CD14-positive monocyte (primary cell): ENCODE results near the gene CPLANE2. TPM values are rescaled to one million over a fixed set of nuclear protein-coding genes. Genes with fewer than 3 reads are reported as not detected.
A peak's percentile ranks its signal among the peaks of the same experiment; 100 is the strongest.

Source experiments
- DNase-seq, 3 donors: peaks; one replicate each; pipeline ENCODE4 v3.0.0-alpha.2; 2011 to 2022
- H2AFZ ChIP-seq: 2 replicates; pipeline ENCODE4 v1.6.0; 2012; ENCODE audit warnings: mild to moderate bottlenecking, low read depth, low read length, inconsistent platforms; ENCODE audit not compliant: insufficient read depth, poor library complexity, severe bottlenecking
- H3K27ac ChIP-seq, 2 donors: 1 replicate in 1 of 2; 2 replicates in 1 of 2; pipeline ENCODE4 v1.5.1; 2012 to 2013; ENCODE audit warnings: low read length in 2 of 2, control low read depth in 1 of 2, inconsistent platforms in 1 of 2, low read depth in 1 of 2, mild to moderate bottlenecking in 1 of 2
- H3K27me3 ChIP-seq, 2 donors: one replicate each; pipeline versions ENCODE4 v1.6.0 to v1.6.1; 2011 to 2013; ENCODE audit warnings: low read length in 2 of 2; ENCODE audit not compliant: control insufficient read depth in 2 of 2, insufficient read depth in 2 of 2
- H3K36me3 ChIP-seq, 2 donors: replicated peaks in 1 of 2; 1 replicate in 1 of 2; 2 replicates in 1 of 2; pipeline versions ENCODE4 v1.5.1 to v1.6.1; 2012 to 2013; ENCODE audit warnings: low read length in 2 of 2, control low read depth in 1 of 2, inconsistent platforms in 1 of 2, mild to moderate bottlenecking in 1 of 2; ENCODE audit not compliant: insufficient read depth in 2 of 2, control insufficient read depth in 1 of 2
- H3K4me1 ChIP-seq, 2 donors: 1 replicate in 1 of 2; 2 replicates in 1 of 2; pipeline versions ENCODE4 v1.5.1 to v1.6.1; 2012 to 2013; ENCODE audit warnings: low read length in 2 of 2, control low read depth in 1 of 2, inconsistent platforms in 1 of 2, mild to moderate bottlenecking in 1 of 2, moderate library complexity in 1 of 2; ENCODE audit not compliant: insufficient read depth in 2 of 2, control insufficient read depth in 1 of 2
- H3K4me2 ChIP-seq: replicated peaks from 2 replicates; pipeline ENCODE3; 2012; ENCODE audit warnings: low read length, moderate library complexity, mild to moderate bottlenecking; ENCODE audit not compliant: poor library complexity, severe bottlenecking; ENCODE audit errors: extremely low read depth
- H3K4me3 ChIP-seq, 3 experiments: fragments of 200-600 bp in 1 of 3; sonication (generic) in 1 of 3; replicated peaks in 1 of 3; 1 replicate in 2 of 3; 2 replicates in 1 of 3; pipeline ENCODE4 v1.5.1; 2011 to 2013; ENCODE audit warnings: low read length in 3 of 3, mild to moderate bottlenecking in 3 of 3, control low read depth in 2 of 3, low read depth in 2 of 3, inconsistent platforms in 1 of 3, moderate library complexity in 1 of 3
- H3K79me2 ChIP-seq: 2 replicates; pipeline ENCODE4 v1.6.0; 2012; ENCODE audit warnings: mild to moderate bottlenecking, control low read depth, inconsistent platforms, low read length, moderate library complexity; ENCODE audit not compliant: insufficient read depth
- H3K9ac ChIP-seq: 2 replicates; pipeline ENCODE4 v1.6.0; 2017; ENCODE audit warnings: low read length, mild to moderate bottlenecking; ENCODE audit not compliant: insufficient read depth, poor library complexity, severe bottlenecking
- H3K9me3 ChIP-seq, 2 donors: replicated peaks in 1 of 2; 1 replicate in 1 of 2; 2 replicates in 1 of 2; pipeline versions ENCODE4 v1.5.1 to v1.6.1; 2012 to 2013; ENCODE audit warnings: low read length in 2 of 2, control low read depth in 1 of 2; ENCODE audit not compliant: control insufficient read depth in 1 of 2, insufficient read depth in 1 of 2
- H4K20me1 ChIP-seq: 2 replicates; pipeline ENCODE4 v1.6.0; 2012; ENCODE audit warnings: mild to moderate bottlenecking, low read length, control low read depth, moderate library complexity; ENCODE audit not compliant: insufficient read depth
- H3K27ac Mint-ChIP-seq, 7 donors: one replicate each; pipeline ENCODE4 v1.8.0; 2020; ENCODE audit warnings: mild to moderate bottlenecking in 7 of 7, mixed read lengths in 7 of 7, moderate library complexity in 6 of 7, inconsistent platforms in 2 of 7
- H3K27me3 Mint-ChIP-seq, 3 donors: one replicate each; pipeline ENCODE4 v1.8.0; 2021 to 2022; ENCODE audit warnings: low read depth in 3 of 3, mild to moderate bottlenecking in 3 of 3, mixed read lengths in 3 of 3, moderate library complexity in 3 of 3, inconsistent platforms in 1 of 3
- H3K36me3 Mint-ChIP-seq, 2 donors: one replicate each; pipeline ENCODE4 v1.8.0; 2020; ENCODE audit warnings: mixed read lengths in 2 of 2, inconsistent platforms in 1 of 2, mild to moderate bottlenecking in 1 of 2
- H3K4me1 Mint-ChIP-seq: one replicate; pipeline ENCODE4 v1.8.0; 2020; ENCODE audit warnings: mild to moderate bottlenecking, mixed read lengths
- H3K4me3 Mint-ChIP-seq, 2 donors: one replicate each; pipeline ENCODE4 v1.8.0; 2020; ENCODE audit warnings: mild to moderate bottlenecking in 2 of 2, mixed read lengths in 2 of 2, moderate library complexity in 1 of 2
- H3K9me3 Mint-ChIP-seq, 7 donors: one replicate each; pipeline ENCODE4 v1.8.0; 2020 to 2022; ENCODE audit warnings: mixed read lengths in 7 of 7, mild to moderate bottlenecking in 6 of 7, moderate library complexity in 6 of 7, inconsistent platforms in 2 of 7
- WGBS: methylation state at CpG from one replicate; pipeline ENCODE4 v1.1.5; 2013; ENCODE audit warnings: missing lambda C conversion rate; ENCODE audit not compliant: insufficient coverage; 5-methylcytosine and 5-hydroxymethylcytosine counted together
- intact Hi-C, 2 donors: fragments of 100-400 bp; cut with micrococcal nuclease; formaldehyde crosslinking; loops; one replicate each; pipeline versions ENCODE4 v1.15.0 to v1.15.1; 2023
- polyA plus RNA-seq, 3 donors: library from polyadenylated mRNA; depleted of rRNA in 1 of 3; unstranded in 2 of 3; stranded (reverse) in 1 of 3; fragments of 300-500 nt in 2 of 3; fragments of >200 nt in 1 of 3; fragmentation: Illumina TruSeq in 2 of 3; gene quantifications; 1 replicate in 2 of 3; 2 replicates in 1 of 3; pipeline ENCODE4 v1.2.3, GENCODE V29; 2012 to 2021
- TF ChIP-seq, protein P1 (sequence below): fragments of 200-600 bp; IDR thresholded peaks from one replicate; pipeline ENCODE4 v1.8.0; 2022; ENCODE audit warnings: antibody characterized with exemption, mild to moderate bottlenecking

The CPLANE2 gene
- polyA plus RNA-seq, 3 donors, result 0.54 to 1.7 (median 1.4) TPM

GRCh38 chr1:16251381-16251780 lies 14.4 kb upstream of the CPLANE2 start:
- peaks cover 74 to 92% of the 10 kb centered on the region in 2 donors for H3K36me3 ChIP-seq
- peaks cover 16 to 23% of the 10 kb centered on the region in 2 donors for H3K4me1 ChIP-seq
- intact Hi-C loops, result no loop called here
- Mint-ChIP-seq H3K9me3 (no peaks in the 10 kb centered on the region), H3K36me3 (peaks cover 75 to 82% of the 10 kb centered on the region in 2 donors), H3K4me3 (no peak overlapping the region), H3K27me3 (peaks cover 0 to 3% (median 0%) of the 10 kb centered on the region in 3 donors), H3K4me1 (peaks cover 27% of the 10 kb centered on the region), H3K27ac (peak overlapping the region in 1 of 7 donors; percentile 15)
- TF ChIP-seq, protein P1, sequence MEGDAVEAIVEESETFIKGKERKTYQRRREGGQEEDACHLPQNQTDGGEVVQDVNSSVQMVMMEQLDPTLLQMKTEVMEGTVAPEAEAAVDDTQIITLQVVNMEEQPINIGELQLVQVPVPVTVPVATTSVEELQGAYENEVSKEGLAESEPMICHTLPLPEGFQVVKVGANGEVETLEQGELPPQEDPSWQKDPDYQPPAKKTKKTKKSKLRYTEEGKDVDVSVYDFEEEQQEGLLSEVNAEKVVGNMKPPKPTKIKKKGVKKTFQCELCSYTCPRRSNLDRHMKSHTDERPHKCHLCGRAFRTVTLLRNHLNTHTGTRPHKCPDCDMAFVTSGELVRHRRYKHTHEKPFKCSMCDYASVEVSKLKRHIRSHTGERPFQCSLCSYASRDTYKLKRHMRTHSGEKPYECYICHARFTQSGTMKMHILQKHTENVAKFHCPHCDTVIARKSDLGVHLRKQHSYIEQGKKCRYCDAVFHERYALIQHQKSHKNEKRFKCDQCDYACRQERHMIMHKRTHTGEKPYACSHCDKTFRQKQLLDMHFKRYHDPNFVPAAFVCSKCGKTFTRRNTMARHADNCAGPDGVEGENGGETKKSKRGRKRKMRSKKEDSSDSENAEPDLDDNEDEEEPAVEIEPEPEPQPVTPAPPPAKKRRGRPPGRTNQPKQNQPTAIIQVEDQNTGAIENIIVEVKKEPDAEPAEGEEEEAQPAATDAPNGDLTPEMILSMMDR, result no peak
- no peak overlapping the region for H3K9ac ChIP-seq
- no peak overlapping the region for H3K4me3 ChIP-seq
- H3K4me2 ChIP-seq, result no peak overlapping the region
- peaks cover 33% of the 10 kb centered on the region for H4K20me1 ChIP-seq
- H3K79me2 ChIP-seq, result no peaks in the 10 kb centered on the region
- no peak overlapping the region for H2AFZ ChIP-seq
- DNase-seq, result no peak
- no peak overlapping the region for H3K27ac ChIP-seq
- H3K9me3 ChIP-seq, result no peaks in the 10 kb centered on the region
- H3K27me3 ChIP-seq, result no peaks in the 10 kb centered on the region
- 100% methylated on average over 4 of the region's 10 CpGs for WGBS

DNA sequence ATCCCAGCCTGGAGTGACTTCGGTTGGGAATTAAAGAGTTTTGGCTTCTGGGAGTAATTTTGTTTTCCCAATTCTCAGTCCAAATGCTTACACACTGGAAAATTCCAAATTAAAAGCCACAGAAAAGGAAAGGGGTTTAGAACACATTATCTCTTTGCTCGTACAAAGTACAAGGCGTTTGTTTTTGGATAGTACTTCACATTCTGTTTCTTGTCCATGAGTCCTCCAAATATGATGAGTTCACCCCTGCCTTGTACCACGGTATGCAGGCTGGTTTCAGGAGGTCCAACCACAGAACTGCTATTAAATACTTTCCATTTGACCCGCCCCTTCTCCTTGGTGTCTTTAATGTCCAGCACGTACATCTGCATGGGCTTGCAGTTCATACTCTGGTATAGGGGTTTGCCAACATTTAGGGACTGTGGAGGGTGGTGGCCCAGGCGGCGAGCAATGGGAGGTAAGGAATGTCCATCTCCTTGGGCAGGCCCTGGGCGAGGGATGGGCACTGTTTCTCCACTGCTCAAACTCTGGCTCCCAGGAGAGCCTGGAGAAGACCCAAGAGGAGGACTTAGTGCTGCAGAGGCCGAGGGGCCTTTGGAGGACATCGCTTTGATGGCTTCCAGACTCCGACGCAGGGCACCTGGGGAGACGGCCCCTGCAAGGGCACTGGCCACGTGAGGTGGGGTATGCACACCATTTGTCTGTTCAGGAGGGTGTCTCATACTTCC lies 13.7 kb upstream of the CPLANE2 start:
- Histone ChIP-seq H3K36me3 (peaks cover 68 to 92% of the 10 kb centered on the region in 2 donors), H4K20me1 (peaks cover 33% of the 10 kb centered on the region), H3K27me3 (no peaks in the 10 kb centered on the region), H3K79me2 (no peaks in the 10 kb centered on the region), H2AFZ (no peak overlapping the region), H3K4me1 (peaks cover 16 to 23% of the 10 kb centered on the region in 2 donors), H3K4me3 (no peak overlapping the region), H3K27ac (no peak overlapping the region), H3K9ac (no peak overlapping the region), H3K9me3 (no peaks in the 10 kb centered on the region), H3K4me2 (no peak overlapping the region)
- DNase-seq, result no peak
- Mint-ChIP-seq H3K27ac (peak overlapping the region in 2 of 7 donors; percentile 13 to 60), H3K36me3 (peaks cover 72 to 81% of the 10 kb centered on the region in 2 donors), H3K9me3 (no peaks in the 10 kb centered on the region), H3K4me1 (peaks cover 27% of the 10 kb centered on the region), H3K27me3 (peaks cover 0 to 3% (median 0%) of the 10 kb centered on the region in 3 donors), H3K4me3 (no peak overlapping the region)
- TF ChIP-seq, protein P1, result no peak
- WGBS, result 100% methylated on average over 7 of the region's 15 CpGs
- intact Hi-C loops, result no loop called here
